ENCODE results near the gene ADCY9.

The ADCY9 gene

DNA sequence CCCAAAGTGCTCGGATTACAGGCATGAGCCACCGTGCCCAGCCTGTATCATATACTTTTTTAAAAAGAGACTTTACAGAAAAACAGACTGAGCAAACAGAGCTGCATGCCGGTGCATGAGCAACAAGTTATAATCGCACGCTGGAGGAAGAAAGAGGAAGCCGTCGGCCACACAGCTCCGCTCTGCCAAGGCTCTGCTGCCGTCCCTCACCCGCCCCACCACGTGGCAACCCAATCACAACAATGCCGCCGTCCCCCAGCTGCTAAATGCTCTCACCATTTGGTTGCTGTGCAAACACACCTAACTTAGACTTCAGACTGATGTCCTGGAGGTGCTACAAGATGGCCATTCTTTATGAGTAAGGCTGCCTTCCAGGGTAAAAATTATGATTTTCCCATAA, 83.5 kb downstream of the ADCY9 start:
- DNase-seq (ENCODE audit: low read depth in 2 of 2): no peak

DNA sequence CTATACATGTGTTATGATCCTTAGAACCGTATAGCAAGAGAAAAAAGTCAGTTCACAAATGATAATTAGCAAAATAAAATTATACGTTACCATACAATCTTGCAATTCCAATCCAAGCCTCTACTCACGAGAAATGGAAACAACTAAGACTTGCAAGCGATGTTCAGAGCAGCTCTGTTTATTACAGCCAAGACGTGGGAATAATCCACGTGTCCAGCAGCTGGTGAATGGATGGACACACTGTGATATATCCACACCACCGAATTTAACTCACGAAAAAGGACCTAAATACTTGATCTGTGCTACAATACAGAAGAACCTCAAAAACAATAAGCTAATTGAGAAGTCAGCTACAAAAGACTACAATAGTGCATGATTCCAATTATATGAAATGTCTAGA, 88.1 kb downstream of the ADCY9 start:
- no peak for DNase-seq (ENCODE audit: low read depth in 2 of 2)

DNA sequence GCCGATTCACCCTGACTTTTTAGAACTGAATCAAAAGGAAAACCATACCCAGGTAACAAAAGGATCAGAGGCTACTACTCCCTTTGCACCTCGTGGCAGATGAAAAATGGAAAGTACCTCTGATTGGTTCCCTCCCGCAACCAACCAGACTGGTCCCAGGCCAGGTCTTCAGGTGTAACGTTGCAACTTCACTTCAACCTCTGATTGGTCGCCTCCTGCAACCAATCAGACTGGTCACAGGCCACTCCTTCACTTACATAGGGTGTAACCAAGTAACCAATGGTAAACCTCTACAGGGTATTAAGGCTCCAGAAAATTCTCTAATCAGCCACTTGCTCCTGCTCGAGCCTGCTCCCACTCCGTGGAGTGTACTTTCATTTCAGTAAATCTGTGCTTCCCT, 89.4 kb downstream of the ADCY9 start:
- DNase-seq (ENCODE audit: low read depth in 2 of 2): no peak

DNA sequence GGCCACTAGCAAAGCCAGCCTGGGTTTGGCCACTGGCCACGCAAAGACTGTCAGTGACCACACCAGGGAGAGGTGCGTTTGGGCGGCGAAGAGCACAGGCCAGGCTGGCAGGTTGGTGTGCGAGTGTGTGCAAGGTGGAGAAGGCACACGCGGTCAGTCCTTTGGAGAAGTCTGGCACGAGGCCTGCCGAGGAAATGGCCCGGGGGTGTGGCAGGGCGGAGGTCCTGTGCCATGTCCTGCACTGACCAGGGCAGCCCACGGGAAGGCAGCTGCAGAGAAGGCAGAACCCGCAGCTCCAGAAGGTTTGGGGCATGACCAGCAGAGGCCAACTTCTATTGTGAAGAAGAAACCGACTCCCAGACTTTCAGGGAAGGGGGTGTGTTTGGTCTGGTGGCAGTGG, 90.8 kb downstream of the ADCY9 start:
- DNase-seq (ENCODE audit: low read depth in 2 of 2): no peak

- no peak for DNase-seq (ENCODE audit: low read depth in 2 of 2)
Measured at GRCh38 chr16:4021916-4022315, 94.3 kb downstream of the ADCY9 start.

DNA sequence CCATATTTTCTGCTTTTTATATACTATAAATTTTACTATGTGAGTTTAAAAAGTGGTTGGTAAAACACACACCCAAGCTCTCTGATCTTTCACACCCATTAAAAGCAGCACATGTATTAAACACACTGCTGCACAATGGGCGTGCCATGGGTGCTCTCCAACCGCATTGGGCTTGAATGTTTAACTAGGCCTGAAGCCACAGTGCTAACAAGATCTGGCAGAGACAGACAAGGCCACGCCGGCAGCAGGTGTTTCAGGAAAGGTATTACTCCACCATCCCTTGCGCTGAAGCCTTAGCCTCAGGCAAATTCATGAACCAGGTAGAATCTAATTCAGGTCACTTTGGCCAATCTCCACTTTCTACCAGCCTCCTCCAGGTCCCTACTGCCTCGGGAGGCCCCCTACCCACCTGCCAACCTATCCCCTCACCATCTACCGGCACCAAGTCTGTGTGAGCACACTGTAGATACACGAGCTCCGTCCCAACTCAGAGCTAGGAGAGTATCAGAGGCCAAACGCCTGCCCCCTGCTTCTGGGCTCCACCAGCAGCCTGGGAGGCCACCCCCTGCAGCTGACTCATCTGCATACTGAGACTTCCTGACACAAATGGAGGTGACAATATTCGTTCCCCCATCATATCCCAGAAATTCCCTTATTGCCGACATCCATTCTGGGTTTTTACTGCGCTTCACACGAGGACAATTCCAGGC, 95.0 kb downstream of the ADCY9 start:
- no peak for DNase-seq (ENCODE audit: low read depth in 2 of 2)

- DNase-seq (ENCODE audit: low read depth in 2 of 2): no peak
Measured at GRCh38 chr16:4019371-4019791, 96.9 kb downstream of the ADCY9 start.

DNA sequence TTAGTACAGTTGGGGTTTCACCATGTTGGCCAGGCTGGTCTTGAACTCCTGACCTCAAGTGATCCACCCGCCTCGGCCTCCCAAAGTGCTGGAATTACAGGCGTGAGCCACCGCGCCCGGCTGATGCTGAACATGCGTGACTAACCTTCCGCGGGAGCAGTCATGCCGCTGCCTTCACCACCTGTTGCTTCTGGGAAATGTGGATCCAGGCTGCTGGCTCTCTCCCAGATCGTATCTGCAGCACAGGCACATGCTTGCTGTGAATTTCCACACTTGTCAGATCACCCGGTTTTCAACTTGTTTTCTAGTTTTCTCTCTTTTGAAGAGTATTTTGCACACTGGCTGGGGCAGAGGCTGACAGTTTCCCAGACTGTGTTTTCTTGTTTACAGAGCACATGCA, 97.9 kb downstream of the ADCY9 start:
- DNase-seq (ENCODE audit: low read depth in 2 of 2): no peak

- DNase-seq (ENCODE audit: low read depth in 2 of 2): no peak
Measured at GRCh38 chr16:4017807-4018206, 98.4 kb downstream of the ADCY9 start.

DNA sequence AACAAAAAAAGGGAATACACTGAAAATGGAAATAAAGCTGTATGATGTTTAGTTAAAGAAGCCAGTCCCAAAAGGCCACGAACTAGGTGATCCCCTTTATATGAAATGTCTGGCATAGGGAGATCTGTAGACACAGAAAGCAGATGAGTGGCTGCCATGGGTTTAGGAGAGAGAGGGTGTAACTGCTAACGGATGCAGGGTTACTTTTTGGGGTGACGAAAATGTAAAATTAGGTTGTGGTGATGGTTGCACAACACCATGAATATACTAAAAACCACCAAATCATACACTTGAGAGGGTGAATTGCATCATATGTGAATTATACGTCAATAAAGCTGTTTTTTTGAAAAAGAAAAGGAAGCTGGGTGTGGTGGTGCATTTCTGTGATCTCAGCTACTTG, 99.6 kb downstream of the ADCY9 start:
- no peak for DNase-seq (ENCODE audit: low read depth in 2 of 2)

DNA sequence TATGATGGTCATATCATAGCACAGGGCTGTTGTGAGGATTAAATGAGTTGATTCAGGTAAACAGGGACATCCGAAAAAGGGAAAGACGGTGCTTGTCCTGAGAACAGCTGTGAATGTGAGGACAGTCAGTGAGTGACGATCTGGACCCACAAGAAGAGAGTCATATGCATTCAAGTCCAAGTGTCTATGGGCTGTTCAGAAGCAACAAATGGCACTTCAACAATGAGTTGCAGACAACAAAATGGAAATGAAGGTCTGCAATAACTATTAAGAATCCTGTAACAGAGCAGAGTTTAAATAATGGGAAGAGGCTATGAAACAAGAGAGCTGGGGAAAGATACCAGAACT, 100.3 kb downstream of the ADCY9 start:
- no peak for DNase-seq (ENCODE audit: low read depth in 2 of 2)

DNA sequence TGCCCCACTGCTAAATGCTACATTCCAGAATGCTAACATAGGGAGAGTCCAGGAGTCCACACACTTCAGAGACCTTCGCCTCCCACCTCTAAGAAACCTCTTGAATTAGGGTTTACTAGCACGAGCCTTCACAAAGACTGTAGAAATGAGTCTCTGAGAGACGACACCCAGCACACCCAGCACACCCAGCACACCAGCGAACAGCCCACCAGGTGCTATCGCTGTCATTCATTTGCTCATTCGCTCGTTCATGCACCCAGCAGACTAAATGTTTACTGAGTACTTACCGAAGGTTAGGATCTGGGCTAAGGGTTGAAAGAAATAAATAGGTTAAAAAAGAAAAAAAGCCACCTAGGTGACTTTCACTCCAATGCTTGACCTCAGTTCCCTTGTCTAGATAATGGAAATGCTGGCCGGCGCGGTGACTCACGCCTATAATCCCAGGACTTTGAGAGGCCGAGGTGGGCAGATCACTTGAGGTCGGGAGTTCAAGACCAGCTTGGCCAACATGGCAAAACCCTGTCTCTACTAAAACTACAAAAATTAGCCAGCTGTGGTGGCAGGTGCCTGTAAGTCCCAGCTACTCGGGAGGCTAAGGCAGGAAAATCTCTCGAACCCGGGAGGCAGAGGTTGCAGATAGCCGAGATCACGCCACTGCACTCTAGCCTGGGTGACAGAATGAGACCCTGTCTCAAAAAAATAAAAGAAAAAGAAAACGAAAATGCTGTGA, 100.8 kb downstream of the ADCY9 start:
- DNase-seq (ENCODE audit: low read depth in 2 of 2): no peak

DNA sequence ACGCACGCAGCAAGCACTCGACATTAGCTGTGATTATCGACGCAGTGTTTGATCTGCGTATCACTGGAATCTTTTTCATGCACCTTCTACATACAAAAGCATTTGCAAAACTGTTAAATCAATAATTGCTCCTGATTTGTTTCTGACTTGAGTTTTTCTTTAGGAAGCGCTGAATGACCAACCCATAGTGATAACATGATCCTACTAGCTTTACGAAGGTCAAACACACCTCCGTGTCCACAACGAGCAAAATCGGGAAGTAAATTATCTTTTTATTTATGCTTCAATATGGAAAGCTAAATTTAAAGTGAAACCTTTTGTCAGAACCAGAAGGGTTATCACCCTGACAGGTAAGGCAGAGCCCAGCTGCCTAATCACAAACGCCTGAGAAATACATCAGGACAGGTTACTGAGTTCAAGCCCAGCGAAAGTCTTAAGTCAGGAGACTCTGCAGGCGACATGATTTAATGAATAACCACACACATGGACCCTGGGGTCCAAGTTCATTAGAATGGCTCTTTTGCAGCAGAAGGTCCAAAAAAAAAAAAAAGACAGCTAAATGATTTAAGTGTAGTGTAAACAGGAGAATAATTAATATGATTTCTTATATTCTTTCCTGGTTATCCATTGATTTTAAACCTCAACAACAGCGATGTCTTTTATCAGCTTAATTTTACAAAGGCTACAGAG, 104.2 kb downstream of the ADCY9 start:
- DNase-seq (ENCODE audit: low read depth in 2 of 2): no peak

GRCh38 chr16:4011225-4011939, 104.9 kb downstream of the ADCY9 start:
- no peak for DNase-seq (ENCODE audit: low read depth in 2 of 2)

GRCh38 chr16:4010225-4011158, 105.8 kb downstream of the ADCY9 start:
- DNase-seq (ENCODE audit: low read depth in 2 of 2): no peak

DNA sequence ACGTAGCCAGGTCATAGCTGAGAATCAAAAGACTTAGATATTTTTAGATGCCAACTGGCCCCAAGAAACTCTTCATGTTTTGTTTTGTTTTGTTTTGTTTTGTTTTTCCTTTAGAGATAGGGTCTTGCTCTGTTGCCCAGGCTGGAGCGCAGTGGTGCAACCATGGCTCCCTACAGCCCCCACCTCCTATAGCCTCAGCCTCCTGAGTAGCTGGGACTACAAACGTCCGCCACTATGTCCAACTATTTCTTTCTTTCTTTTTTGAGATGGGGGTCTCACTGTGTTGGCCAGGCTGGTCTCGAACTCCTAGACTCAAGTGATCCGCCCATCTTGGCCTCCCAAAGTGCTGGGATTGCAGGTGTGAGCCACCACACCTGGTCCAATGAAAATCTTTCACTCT, 107.1 kb downstream of the ADCY9 start:
- no peak for DNase-seq (ENCODE audit: low read depth in 2 of 2)

GRCh38 chr16:4008116-4008515, 108.1 kb downstream of the ADCY9 start:
- no peak for DNase-seq (ENCODE audit: low read depth in 2 of 2)

DNA sequence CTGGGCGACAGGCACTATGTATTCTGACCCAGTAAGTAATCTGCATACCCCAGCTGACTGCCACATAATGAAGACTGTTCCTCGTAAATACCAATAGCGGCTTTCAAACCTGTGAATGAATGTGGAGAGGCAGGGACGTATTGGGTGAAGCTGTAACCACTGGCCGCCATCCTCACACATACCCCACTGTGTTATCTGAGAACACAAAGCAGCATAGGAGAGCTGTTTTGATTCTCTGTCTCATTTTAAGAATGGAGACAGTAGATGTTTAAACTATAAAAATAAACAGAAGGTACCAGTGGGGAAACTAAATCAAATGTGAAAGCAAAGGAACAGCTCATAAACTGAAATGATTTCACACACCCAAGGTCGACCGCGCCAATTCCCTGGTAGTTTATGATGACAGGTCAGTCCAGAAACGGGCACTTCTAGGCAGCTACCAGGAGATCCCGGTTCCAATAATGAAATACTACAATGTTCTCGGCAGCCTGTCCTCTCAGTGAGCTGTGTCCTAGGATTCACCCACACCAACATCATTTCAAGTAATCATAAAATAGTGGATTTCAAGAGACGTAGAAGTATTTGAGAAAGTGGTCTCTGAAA, 109.7 kb downstream of the ADCY9 start:
- DNase-seq (ENCODE audit: low read depth in 2 of 2): no peak

- DNase-seq (ENCODE audit: low read depth in 2 of 2): no peak
Measured at GRCh38 chr16:4005731-4006130, 110.5 kb downstream of the ADCY9 start.

GRCh38 chr16:4005281-4005680, 111.0 kb downstream of the ADCY9 start:
- DNase-seq (ENCODE audit: low read depth in 2 of 2): no peak

GRCh38 chr16:4004206-4004605, 112.0 kb downstream of the ADCY9 start:
- DNase-seq (ENCODE audit: low read depth in 2 of 2): no peak

Measured in stimulated activated CD8-positive, alpha-beta memory T cell treated with anti-CD3 and anti-CD28 coated beads, Interleukin-15, amount 100 ng/mL, for 4 hours (primary cell).